Posterior vena cava (tissue), 2 donors: ENCODE measurements around the gene ZFP36. TPM values are rescaled to one million over a fixed set of nuclear protein-coding genes. Genes with fewer than 3 reads are reported as not detected.
"Not testable (repeated sequence)": the region's sequence is repeated elsewhere in the genome, so short reads cannot be mapped to it uniquely, and the experiment has no call there.

Experiments
- DNase-seq: peaks from one replicate; pipeline ENCODE4 v3.0.0-alpha.2; 2020; ENCODE audit warnings: low spot score
- intact Hi-C, 2 donors: fragments of 100-400 bp; cut with DNase I; formaldehyde crosslinking; loops; one replicate each; pipeline versions ENCODE4 v1.14.1 to v1.14.2; 2022 to 2023
- total RNA-seq, 2 donors: library from RNA; stranded (reverse); fragmentation: NEBNext Ultra II Directional; extraction: Animal tissue kit (Norgen Biotek cat#: 25700); gene quantifications; one replicate each; pipeline ENCODE4 v1.2.1, GENCODE V29; 2021
- donor health status: DM: yes; HTN: yes; CAD: no.
- donor health status: DM: yes; HTN: yes; CAD: no.

Gene ZFP36
- total RNA-seq, 2 donors from 2014 or later: 258 to 509 TPM

DNA sequence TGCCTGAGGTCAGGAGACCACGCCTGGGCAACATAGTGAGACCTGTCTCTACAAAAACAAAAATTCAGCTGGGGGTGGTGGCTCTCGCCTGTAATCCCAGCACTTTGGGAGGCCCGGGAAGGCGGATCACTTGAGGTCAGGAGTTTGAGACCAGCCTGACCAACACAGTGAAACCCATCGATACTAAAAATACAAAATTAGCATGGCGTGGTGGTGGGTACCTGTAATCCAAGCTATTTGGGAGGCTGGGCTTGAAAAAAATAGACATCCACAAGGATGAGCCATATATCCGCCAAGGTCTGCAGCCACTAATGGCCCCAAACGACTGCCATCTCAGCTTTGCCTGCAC lies 26.0 kb downstream of the ZFP36 start:
- intact Hi-C loops: loop anchor here in 1 of 2 donors (5.0 to 10.0 kb wide), 2 partner anchors 35 to 88 kb away; partner anchors contain the start of gene SAMD4B

DNA sequence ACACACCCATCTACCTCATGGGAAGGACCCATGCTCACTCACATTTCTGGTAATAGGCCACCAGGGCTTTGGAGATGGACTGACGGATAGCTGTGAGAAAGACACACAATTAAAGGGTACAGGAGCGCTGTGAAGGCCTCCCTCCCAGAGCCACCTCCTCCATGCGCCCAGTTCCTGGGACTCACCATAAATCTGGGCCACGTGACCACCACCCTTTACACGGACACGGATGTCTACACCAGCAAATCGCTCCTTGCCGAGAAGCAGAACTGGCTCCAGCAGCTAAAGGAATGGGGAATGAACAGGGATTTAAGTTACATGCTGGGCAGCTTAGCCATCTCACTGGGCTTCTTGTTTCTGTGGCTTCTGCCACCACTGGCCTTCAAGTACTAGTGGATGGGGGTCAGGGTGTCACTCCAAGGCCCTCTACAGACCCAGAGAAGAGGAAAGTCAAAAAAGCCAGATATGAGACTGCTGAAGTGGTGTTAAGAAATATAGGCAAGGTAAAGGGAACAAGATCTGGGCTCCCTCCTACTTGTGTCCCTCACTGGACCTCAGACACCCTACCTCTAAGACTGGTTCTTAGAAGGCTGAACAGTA lies 26.9 kb downstream of the ZFP36 start:
- intact Hi-C loops: loop anchor here in 1 of 2 donors (5.0 to 10.0 kb wide), 2 partner anchors 36 to 89 kb away; partner anchors contain the start of gene SAMD4B
- DNase-seq: no peak

More for the DNA sequence above, 26.0 kb downstream of the ZFP36 start:
- no peak for DNase-seq

DNA sequence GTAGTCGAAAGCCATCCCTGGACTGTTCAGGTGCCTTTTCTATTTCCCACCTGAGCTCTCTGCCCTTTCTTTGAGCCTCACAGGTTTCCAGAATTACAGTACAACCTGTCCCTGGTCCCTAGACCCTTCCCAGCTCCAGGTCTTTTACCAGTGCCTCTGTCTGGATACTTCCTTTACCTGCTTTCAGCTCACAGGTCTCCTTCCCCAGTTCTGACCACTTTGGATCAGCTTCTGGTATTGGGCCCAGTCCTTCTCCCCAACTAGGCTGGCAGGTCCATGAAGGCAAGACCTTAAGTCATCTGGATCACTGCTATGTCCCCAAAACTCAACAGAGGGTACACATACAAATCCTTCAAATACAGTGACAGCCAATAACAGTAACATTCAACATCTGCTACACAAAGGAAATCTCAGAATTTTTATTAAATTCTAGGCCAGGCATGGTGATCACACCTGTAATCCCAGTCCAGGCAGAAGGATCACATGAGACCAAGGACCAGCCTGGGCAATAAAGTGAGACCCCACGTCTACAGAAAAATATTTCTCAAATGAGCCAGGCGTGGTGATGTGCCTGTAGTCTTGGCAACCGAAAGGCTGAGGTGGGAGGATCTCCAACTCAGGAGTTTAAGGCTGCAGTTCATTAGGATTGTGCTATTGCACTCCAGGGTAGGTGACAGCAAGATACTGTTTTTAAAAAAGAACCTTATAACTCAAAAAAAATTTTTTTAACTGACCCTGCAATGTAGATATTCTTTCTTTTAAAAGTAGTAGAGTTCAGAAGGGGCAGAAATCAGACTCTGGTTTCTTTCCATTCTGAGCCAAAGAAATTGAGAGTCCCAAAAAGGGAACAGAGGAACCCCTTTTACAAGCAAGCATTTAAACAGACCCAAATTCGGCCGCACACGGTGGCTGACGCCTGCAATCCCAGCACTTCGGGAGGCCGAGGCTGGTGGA lies 27.8 kb downstream of the ZFP36 start:
- intact Hi-C loops: loop anchor here in 1 of 2 donors (5.0 to 10.0 kb wide), 2 partner anchors 37 to 90 kb away; partner anchors contain the start of gene SAMD4B

DNA sequence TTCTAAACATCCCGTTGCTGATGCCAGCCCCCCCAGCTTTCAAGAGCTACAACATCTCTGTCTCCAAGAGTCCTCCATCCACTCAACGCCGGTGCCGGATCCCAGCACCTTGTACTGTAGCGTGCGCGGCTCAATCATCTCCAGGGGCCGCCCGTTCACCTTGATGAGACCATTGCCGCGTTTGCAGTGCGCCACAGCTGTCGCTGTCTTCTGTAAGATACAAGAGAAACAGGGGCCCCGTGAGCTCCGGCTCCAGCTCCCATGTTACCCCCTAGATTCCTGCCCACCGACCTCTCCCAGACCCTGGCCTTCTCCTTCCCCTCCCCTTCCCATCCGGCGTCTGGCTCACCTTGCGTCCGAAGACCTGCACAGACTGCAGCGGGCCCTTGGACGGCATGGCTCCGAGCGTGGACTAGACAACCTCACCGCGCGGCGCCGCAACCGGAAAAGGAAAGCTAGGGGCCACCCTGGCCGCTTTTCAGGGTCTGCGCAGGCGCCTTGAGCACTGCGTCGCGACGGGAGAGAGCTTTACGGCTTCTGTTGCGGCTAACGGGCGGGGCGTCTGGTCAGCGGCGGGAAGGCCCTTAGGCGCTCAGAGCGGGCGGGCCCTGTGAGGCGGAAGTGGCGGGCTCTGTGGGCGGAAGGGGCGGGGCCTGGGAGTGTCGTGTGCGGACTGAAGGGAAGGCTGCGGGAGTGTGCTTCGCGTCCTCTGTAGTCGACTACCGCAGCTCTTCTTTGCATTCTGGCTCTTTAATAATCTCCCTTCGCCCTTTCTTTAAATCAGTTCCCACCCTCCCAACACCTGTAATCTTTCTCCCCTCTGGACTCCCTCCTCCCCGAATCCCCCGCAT lies 29.1 kb downstream of the ZFP36 start, which contains the start of gene RPS16:
Gene RPS16, minus strand, starts transcription at position 451 of the 851 bp plus-strand sequence. Its CDS starts 54 bp downstream, at position 397.
- DNase-seq: peak; percentile 100
- intact Hi-C loops: loop anchor here in 1 of 2 donors (10.0 kb wide), 1 partner anchor 91 kb away; the partner anchor contains the start of gene SAMD4B

More for the DNA sequence above, 27.8 kb downstream of the ZFP36 start:
- no peak for DNase-seq

DNA sequence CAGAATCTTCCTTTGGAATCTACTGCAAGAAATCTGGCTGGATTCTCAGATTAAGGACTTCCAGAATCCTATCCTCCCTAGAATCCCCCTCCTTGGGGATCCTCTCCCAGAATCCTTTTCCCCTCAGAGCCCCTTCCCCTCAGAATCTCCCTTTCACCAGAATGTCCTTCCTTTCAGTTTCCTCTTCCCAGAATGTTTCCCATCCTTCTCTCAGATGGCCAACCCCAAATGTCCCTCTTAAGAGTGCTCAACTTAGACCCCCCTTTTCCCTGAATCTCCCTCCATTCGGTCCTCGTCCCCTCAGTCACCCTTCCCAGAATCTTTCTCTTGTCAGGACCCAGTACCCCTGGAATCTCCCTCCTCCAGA lies 29.7 kb downstream of the ZFP36 start:
- intact Hi-C loops: loop anchor here in 1 of 2 donors (10.0 kb wide), 1 partner anchor 92 kb away; the partner anchor contains the start of gene SAMD4B
- DNase-seq: no peak

DNA sequence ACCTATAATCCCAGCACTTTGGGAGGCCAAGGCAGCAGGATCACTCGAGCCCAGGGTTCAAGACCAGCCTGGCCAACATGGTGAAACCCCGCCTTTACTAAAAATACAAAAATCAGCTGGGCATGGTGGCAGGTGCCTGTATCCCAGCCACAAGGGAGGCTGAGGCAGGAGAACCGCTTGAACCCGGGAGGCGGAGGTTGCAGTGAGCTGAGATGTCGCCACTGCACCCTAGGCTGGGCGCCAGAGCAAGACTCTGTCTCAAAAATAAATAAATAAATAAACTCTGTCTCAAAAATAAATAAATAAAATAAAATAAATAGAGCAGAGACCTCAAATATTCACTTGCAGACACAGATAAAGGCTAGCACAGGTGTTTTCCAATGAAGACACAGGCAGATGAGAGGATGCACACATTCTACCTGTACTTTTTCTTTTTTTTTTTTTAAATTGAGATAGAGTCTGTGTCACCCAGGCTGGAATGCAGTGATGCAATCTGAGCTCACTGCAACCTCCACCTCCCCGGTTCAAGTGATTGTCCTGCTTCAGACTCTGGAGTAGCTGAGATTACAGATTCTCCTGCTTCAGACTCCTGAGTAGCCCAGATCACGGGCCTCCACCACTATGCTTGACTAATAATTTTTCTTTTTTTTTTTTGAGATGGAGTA lies 31.8 kb downstream of the ZFP36 start:
- intact Hi-C loops: loop anchor here in 1 of 2 donors (10.0 kb wide), 1 partner anchor 94 kb away; the partner anchor contains the start of gene SAMD4B
- no peak for DNase-seq

DNA sequence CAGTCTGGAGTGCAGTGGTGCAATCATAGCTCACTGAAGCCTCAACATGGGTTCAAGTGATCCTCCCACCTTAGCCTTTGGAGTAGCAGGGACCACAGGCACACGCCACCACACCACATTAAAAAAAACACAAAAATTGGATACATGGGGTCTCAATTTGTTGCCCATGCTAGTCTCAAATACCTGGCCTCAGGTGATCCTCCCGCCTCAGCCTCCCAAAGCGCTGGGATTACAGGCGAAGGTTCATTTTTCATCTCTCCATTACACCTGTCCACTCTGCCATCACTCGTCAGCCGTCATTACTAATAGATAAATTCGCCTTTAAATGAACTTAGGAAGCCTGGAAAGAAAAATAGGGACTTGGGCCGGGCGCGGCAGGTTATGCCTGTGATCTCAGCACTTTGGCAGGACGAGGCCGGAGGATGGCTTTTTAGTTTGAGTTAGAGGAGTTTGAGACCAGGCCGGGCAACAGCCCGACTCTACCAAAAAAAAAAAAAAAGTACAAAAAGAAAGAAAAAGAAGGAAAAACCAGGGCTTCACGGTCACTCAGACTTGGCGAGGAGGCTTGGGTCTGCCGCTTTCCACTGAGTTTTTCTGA lies 38.0 kb downstream of the ZFP36 start:
- DNase-seq: no peak
- intact Hi-C loops: loop anchor here in 1 of 2 donors (5.0 kb wide), 1 partner anchor 88 kb away; the partner anchor contains the start of gene EID2B

DNA sequence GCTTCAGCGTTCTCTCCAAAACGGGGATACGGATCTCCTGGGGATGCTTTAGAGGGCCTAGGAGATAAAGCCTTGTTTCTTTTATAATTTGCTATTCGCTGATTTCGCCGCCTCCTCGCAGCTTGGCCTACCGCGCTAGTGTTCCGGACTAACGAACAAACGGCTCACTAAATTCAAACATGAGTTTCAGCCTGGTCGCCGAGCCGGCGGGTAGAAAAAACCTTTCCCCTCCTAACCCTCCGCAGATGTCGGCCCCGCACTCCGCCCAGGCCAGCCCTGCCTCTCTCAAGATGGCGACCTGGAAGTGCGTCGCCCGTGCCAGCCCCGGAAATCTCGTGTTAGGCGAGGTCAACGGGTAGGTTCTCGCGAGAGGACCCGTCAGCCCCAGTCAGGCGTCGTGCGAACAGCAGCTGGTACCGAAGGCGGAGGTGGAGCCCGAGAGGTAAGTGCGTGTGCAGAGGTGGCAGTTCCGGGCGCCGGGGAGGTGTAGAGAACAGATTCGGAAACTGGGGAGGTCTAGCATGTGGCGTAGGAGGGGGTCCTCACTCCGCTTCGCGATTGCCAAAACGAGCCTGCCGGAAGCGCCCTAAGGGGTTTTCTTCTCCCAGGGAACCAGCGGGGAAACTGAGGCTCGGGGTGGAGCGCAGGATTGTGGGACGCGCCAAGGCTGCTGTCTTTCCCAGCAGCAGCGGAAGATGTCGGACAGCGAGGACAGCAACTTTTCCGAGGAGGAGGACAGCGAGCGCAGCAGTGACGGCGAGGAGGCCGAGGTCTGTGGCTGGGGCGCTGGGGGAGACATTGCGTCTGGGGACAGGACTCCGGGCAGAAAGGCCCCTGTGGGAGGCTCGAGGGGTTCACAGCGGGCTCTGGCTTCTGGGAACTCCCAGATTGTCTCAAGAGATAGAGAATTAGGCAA lies 38.8 kb downstream of the ZFP36 start, which contains the start of gene SUPT5H:
Gene SUPT5H, plus strand, starts transcription at position 387 of the 916 bp plus-strand sequence. Its CDS starts 309 bp downstream, at position 696.
- intact Hi-C loops: loop anchor here in 1 of 2 donors (5.0 kb wide), 1 partner anchor 87 kb away; the partner anchor contains the start of gene EID2B
- DNase-seq: peak; percentile 99

DNA sequence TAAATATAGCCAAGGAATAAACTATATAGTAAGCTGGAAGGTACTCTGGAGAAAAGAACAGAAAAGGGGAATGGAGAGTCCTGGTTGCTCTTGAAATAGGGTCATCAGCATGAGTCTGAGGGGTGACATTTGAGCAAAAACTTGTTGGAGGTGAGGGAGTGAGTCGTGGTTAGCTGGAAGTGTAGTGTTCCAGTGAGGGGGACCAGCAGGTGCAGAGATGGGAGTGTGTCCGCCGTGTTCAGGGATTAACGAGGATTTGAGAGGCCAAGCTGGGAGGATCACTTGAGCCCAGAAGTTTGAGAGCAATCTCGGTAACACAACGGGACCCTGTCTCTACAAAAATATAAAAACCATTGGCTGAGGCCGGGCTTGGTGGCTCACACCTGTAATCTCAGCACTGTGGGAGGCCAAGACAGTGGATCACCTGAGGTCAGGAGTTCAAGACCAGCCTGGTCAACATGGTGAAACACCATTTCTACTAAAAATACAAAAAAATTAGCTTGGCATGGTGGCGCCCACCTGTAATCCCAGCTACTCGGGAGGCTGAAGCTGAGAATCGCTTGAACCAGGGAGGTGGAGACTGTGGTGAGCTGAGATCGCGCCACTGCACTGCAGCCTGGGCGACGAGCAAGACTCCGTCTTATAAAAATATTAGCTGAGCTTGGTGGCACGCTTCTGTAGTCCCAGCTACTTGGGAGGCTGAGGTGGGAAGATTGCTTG lies 39.9 kb downstream of the ZFP36 start:
- intact Hi-C loops: loop anchor here in 1 of 2 donors (5.0 kb wide), 1 partner anchor 86 kb away; the partner anchor contains the start of gene EID2B
- no peak for DNase-seq

DNA sequence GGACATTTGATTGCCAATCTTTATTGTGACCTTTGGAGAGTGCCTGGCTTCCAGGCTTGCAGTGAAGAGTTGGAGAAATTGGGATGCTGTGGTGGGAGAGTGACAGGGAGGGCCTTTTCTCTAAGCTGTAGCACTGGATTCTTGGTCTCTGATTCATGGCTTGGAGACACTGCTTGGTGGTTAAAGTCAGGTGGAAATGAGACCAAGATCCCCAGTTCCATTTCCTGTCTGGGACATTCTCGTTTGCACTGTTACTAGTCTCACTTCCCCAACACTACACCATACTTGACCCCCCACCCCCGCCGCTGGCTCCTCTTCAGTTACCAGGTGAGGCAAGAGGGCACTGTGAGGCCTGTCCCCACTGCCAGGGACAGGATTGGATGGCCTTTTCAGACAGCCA lies 41.6 kb downstream of the ZFP36 start:
- intact Hi-C loops: loop anchor here in 1 of 2 donors (5.0 kb wide), 1 partner anchor 84 kb away; the partner anchor contains the start of gene EID2B
- DNase-seq: no peak

DNA sequence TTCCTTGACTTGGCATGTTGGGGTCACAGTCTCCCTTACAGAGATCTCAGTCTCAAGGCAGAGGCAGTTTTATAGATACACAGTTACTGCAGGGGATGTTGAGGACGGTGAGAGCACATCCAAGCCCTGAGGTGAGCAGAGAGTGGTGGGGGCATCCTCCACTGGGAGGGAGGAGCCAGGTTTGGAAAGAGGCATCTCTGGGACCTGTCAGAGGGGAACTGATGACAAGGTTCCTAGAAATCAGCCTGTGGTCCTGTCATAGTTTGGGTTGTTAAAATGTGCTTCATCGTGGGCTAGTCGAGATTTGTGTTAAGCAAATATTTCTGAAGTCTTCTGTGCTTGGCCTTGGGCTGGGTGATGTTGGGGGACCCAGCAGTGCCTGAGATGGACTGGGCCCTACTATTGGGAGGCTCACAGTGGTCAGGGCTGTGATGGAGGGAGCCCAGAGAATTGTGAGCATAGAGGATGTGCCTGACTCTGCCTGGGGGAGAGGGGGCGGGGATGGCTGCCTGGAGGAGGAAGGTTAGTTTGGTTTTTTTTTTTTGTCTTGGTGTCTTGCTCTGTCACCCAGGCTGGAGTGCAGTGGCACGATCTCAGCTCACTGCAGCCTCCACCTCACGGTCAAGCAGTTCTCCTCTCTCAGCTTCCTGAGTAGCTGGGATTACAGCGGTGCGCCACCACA lies 42.6 kb downstream of the ZFP36 start:
- intact Hi-C loops: loop anchor here in 1 of 2 donors (5.0 kb wide), 1 partner anchor 83 kb away; the partner anchor contains the start of gene EID2B
- no peak for DNase-seq

DNA sequence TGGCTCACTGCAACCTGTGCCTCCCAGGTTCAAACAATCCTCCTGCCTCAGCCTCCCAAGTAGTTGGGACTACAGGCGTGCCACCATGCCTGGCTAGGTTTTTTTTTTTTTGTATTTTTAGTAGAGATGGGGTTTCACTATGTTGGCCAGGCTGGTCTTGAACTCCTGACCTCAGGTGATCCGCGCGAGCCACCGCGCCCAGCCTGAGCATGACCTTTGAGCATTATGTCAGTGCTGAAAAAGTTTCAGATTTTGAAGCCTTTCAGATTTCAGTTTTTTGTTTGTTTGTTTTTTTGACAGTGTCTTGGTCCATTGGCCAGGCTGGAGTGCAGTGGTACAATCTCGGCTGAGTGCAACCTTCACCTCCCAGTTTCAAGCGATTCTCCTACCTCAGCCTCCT lies 44.6 kb downstream of the ZFP36 start:
- DNase-seq, intact Hi-C loops: not testable (repeated sequence)
